Measurements from ENCODE around the gene ZFYVE28.

DNA sequence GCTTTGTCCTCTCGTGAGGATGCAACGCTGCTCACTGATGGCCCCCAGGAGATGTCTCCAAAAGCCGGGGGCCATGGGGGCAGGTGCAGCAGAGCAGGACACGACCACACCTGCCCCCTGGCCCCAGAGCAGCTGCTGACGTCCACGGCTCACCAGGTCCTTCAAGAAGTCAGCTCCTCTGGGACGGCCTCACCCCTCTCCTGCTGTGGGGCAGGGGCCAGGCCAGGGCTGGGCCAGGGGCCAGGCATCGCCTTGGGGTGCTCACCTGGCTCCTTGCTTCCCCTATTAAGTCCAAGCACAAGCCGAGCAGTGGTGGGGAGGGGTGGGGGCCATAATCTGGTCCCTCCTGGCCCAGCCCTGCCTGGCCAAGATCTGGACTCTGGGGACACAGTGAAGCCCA lies 128.0 kb downstream of the ZFYVE28 start:
- TF ChIP-seq POLR2A (IDR thresholded peaks at IDR 0.05) (no peak), CTCF (IDR thresholded peaks at IDR 0.05) (no peak)

Measured in vagina (tissue), 2 donors.